Measurements from ENCODE around the gene LRRC1.

The LRRC1 gene

GRCh38 chr6:53938810-53939209 lies 144.0 kb downstream of the LRRC1 start:
- peaks cover 5% of the 10 kb centered on the region; the same call in 1 of the 2 replicates for H3K9me3 ChIP-seq (ENCODE audit: insufficient read depth, low read length)
- no peaks in the 10 kb centered on the region for H3K27me3 ChIP-seq (ENCODE audit: insufficient read depth, insufficient read length)
- no peak for DNase-seq (ENCODE audit: low read depth, low spot score)
- no peak overlapping the region for H3K9ac ChIP-seq (ENCODE audit: insufficient read length, low read depth)
- no peaks in the 10 kb centered on the region for H3K4me1 ChIP-seq (ENCODE audit: insufficient read depth, insufficient read length)
- TF ChIP-seq YY1 (IDR thresholded peaks at IDR 0.05; ENCODE audit: insufficient read depth, insufficient read length), result no peak
- no peak for TF ChIP-seq ZNF274 (IDR thresholded peaks at IDR 0.05; ENCODE audit: low read depth, low read length)
- TF ChIP-seq SUZ12 (IDR thresholded peaks at IDR 0.05; ENCODE audit: extremely low read depth, insufficient read depth, insufficient read length), result no peak
- no peaks in the 10 kb centered on the region for H3K36me3 ChIP-seq (ENCODE audit: insufficient read depth, insufficient read length, low read length)
- no peak overlapping the region for H3K4me3 ChIP-seq (ENCODE audit: insufficient read length, low read depth)

GRCh38 chr6:53939830-53940229 lies 145.0 kb downstream of the LRRC1 start:
- Histone ChIP-seq H3K36me3 (ENCODE audit: insufficient read depth, insufficient read length, low read length) (no peaks in the 10 kb centered on the region), H3K27me3 (ENCODE audit: insufficient read depth, insufficient read length) (no peaks in the 10 kb centered on the region), H3K9ac (ENCODE audit: insufficient read length, low read depth) (no peak overlapping the region), H3K4me1 (ENCODE audit: insufficient read depth, insufficient read length) (no peaks in the 10 kb centered on the region), H3K9me3 (ENCODE audit: insufficient read depth, low read length) (peaks cover 5% of the 10 kb centered on the region; the same call in 1 of the 2 replicates), H3K4me3 (ENCODE audit: insufficient read length, low read depth) (no peak overlapping the region)
- TF ChIP-seq ZNF274 (IDR thresholded peaks at IDR 0.05; ENCODE audit: low read depth, low read length), result no peak
- no peak for TF ChIP-seq SUZ12 (IDR thresholded peaks at IDR 0.05; ENCODE audit: extremely low read depth, insufficient read depth, insufficient read length)
- TF ChIP-seq YY1 (IDR thresholded peaks at IDR 0.05; ENCODE audit: insufficient read depth, insufficient read length), result no peak
- no peak for DNase-seq (ENCODE audit: low read depth, low spot score)

DNA sequence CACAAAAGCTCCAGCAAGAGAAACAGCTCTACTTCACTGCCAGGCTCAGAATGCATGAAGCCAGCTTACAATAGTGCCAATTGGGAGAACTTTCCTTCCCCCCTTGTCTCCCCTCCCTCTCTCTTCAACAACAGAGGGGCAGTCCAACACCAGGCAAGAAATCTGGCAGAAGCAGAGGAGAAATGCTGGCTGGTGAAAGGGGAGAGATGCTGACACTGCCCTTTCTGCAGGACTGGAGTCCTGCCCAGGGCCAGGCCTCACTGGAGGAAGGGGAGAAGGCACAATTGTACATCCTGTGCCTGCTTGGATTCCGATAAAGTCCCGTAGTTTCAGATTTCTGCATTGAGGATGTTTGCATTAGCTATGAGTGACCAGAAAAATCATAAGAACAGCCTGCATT lies 148.6 kb downstream of the LRRC1 start:
- H3K9ac ChIP-seq (ENCODE audit: insufficient read length, low read depth), result no peak overlapping the region
- TF ChIP-seq SUZ12 (IDR thresholded peaks at IDR 0.05; ENCODE audit: extremely low read depth, insufficient read depth, insufficient read length) (no peak), YY1 (IDR thresholded peaks at IDR 0.05; ENCODE audit: insufficient read depth, insufficient read length) (no peak), ZNF274 (IDR thresholded peaks at IDR 0.05; ENCODE audit: low read depth, low read length) (no peak)
- H3K4me3 ChIP-seq (ENCODE audit: insufficient read length, low read depth), result no peak overlapping the region
- H3K27me3 ChIP-seq (ENCODE audit: insufficient read depth, insufficient read length), result no peaks in the 10 kb centered on the region
- peaks cover 10% of the 10 kb centered on the region; the same call in 1 of the 2 replicates for H3K9me3 ChIP-seq (ENCODE audit: insufficient read depth, low read length)
- no peaks in the 10 kb centered on the region for H3K36me3 ChIP-seq (ENCODE audit: insufficient read depth, insufficient read length, low read length)
- peaks cover 3% of the 10 kb centered on the region for H3K4me1 ChIP-seq (ENCODE audit: insufficient read depth, insufficient read length)
- DNase-seq (ENCODE audit: low read depth, low spot score), result no peak

- Histone ChIP-seq H3K9me3 (ENCODE audit: insufficient read depth, low read length) (peaks cover 10% of the 10 kb centered on the region; the same call in 1 of the 2 replicates), H3K36me3 (ENCODE audit: insufficient read depth, insufficient read length, low read length) (no peaks in the 10 kb centered on the region), H3K27me3 (ENCODE audit: insufficient read depth, insufficient read length) (no peaks in the 10 kb centered on the region), H3K4me1 (ENCODE audit: insufficient read depth, insufficient read length) (peaks cover 3% of the 10 kb centered on the region), H3K9ac (ENCODE audit: insufficient read length, low read depth) (no peak overlapping the region), H3K4me3 (ENCODE audit: insufficient read length, low read depth) (no peak overlapping the region)
- TF ChIP-seq ZNF274 (IDR thresholded peaks at IDR 0.05; ENCODE audit: low read depth, low read length) (no peak), YY1 (IDR thresholded peaks at IDR 0.05; ENCODE audit: insufficient read depth, insufficient read length) (no peak), SUZ12 (IDR thresholded peaks at IDR 0.05; ENCODE audit: extremely low read depth, insufficient read depth, insufficient read length) (no peak)
- no peak for DNase-seq (ENCODE audit: low read depth, low spot score)
Measured at GRCh38 chr6:53944091-53944490, 149.3 kb downstream of the LRRC1 start.

DNA sequence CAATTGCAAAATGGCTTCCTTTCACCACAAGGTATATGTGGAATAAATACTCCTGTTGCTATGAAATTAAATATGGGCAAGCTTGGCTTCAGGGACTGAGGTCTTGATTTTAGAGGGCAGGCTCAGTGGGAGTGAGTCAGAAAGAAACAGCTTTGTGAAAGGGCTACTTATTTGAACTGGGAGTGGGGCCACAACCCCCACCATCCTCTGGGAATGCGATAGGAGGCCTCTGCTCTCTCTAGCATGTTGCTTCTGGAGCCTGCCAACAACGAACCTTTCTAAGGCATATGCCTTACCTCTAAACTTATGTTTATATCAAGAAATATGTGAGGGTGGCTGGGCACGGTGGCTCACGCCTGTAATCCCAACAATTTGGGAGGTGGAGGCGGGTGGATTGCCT lies 149.7 kb downstream of the LRRC1 start:
- no peak overlapping the region for H3K9ac ChIP-seq (ENCODE audit: insufficient read length, low read depth)
- no peak for TF ChIP-seq YY1 (IDR thresholded peaks at IDR 0.05; ENCODE audit: insufficient read depth, insufficient read length)
- no peak for TF ChIP-seq ZNF274 (IDR thresholded peaks at IDR 0.05; ENCODE audit: low read depth, low read length)
- no peak for TF ChIP-seq SUZ12 (IDR thresholded peaks at IDR 0.05; ENCODE audit: extremely low read depth, insufficient read depth, insufficient read length)
- DNase-seq (ENCODE audit: low read depth, low spot score), result no peak
- H3K4me1 ChIP-seq (ENCODE audit: insufficient read depth, insufficient read length), result peaks cover 3% of the 10 kb centered on the region
- H3K36me3 ChIP-seq (ENCODE audit: insufficient read depth, insufficient read length, low read length), result no peaks in the 10 kb centered on the region
- H3K9me3 ChIP-seq (ENCODE audit: insufficient read depth, low read length), result peaks cover 10% of the 10 kb centered on the region; the same call in 1 of the 2 replicates
- H3K4me3 ChIP-seq (ENCODE audit: insufficient read length, low read depth), result no peak overlapping the region
- H3K27me3 ChIP-seq (ENCODE audit: insufficient read depth, insufficient read length), result no peaks in the 10 kb centered on the region

- peaks cover 5% of the 10 kb centered on the region; the same call in 1 of the 2 replicates for H3K9me3 ChIP-seq (ENCODE audit: insufficient read depth, low read length)
- H3K27me3 ChIP-seq (ENCODE audit: insufficient read depth, insufficient read length), result no peaks in the 10 kb centered on the region
- no peak for TF ChIP-seq YY1 (IDR thresholded peaks at IDR 0.05; ENCODE audit: insufficient read depth, insufficient read length)
- no peak for TF ChIP-seq ZNF274 (IDR thresholded peaks at IDR 0.05; ENCODE audit: low read depth, low read length)
- TF ChIP-seq SUZ12 (IDR thresholded peaks at IDR 0.05; ENCODE audit: extremely low read depth, insufficient read depth, insufficient read length), result no peak
- H3K4me3 ChIP-seq (ENCODE audit: insufficient read length, low read depth), result no peak overlapping the region
- H3K4me1 ChIP-seq (ENCODE audit: insufficient read depth, insufficient read length), result peaks cover 3% of the 10 kb centered on the region
- no peak for DNase-seq (ENCODE audit: low read depth, low spot score)
- no peak overlapping the region for H3K9ac ChIP-seq (ENCODE audit: insufficient read length, low read depth)
- no peaks in the 10 kb centered on the region for H3K36me3 ChIP-seq (ENCODE audit: insufficient read depth, insufficient read length, low read length)
Measured at GRCh38 chr6:53945765-53946407, 151.1 kb downstream of the LRRC1 start.

- TF ChIP-seq YY1 (IDR thresholded peaks at IDR 0.05; ENCODE audit: insufficient read depth, insufficient read length), result no peak
- TF ChIP-seq ZNF274 (IDR thresholded peaks at IDR 0.05; ENCODE audit: low read depth, low read length), result no peak
- TF ChIP-seq SUZ12 (IDR thresholded peaks at IDR 0.05; ENCODE audit: extremely low read depth, insufficient read depth, insufficient read length), result no peak
- H3K27me3 ChIP-seq (ENCODE audit: insufficient read depth, insufficient read length), result no peaks in the 10 kb centered on the region
- peaks cover 5% of the 10 kb centered on the region; the same call in 1 of the 2 replicates for H3K9me3 ChIP-seq (ENCODE audit: insufficient read depth, low read length)
- no peak for DNase-seq (ENCODE audit: low read depth, low spot score)
- no peak overlapping the region for H3K9ac ChIP-seq (ENCODE audit: insufficient read length, low read depth)
- no peaks in the 10 kb centered on the region for H3K36me3 ChIP-seq (ENCODE audit: insufficient read depth, insufficient read length, low read length)
- peaks cover 3% of the 10 kb centered on the region for H3K4me1 ChIP-seq (ENCODE audit: insufficient read depth, insufficient read length)
- no peak overlapping the region for H3K4me3 ChIP-seq (ENCODE audit: insufficient read length, low read depth)
Measured at GRCh38 chr6:53947780-53948179, 153.0 kb downstream of the LRRC1 start.

All from NT2/D1 (cell line).